ENCODE results near the gene C11orf21.

DNA sequence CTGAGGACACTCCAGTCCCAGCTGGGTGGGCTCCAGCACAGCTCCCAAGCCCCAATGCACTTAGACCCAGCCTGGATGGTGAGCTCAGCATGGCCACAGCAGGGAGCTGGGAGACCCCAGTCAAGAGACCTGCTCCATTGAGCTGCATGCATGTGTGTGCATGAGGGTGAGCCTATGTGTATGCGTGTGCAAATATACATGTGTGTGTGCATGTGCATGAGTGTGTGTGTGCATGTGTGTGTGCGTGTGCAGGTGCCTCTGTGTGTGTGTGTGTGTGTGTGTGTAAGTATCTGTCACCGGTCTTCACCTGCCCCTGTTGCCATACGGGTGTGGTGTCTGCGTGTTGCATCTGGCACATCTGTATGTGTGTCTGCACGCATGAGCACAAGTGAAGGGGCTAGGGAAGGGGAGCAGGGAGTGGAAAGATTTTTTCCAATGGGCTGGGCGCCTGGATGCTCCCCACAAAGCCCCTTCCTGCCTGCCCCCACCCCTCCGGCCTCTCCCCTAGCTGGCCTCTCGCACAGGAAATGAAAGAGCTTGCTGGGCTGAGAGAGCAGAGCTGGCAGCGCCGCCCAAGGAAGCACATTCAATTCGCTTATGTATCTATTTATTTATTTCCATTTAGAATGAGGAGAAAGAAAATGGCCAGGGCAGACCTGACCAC is 4.2 kb upstream of the C11orf21 start:
- TF ChIP-seq SIN3A (IDR thresholded peaks at IDR 0.05; ENCODE audit: borderline replicate concordance, low read depth, low read length) (no peak), YY1 (IDR thresholded peaks at IDR 0.05; ENCODE audit: low read depth) (no peak), CTCF (IDR thresholded peaks at IDR 0.05) (no peak), EZH2phosphoT487 (IDR thresholded peaks at IDR 0.05; ENCODE audit: borderline replicate concordance, low read depth) (no peak), TEAD4 (IDR thresholded peaks at IDR 0.05; ENCODE audit: borderline replicate concordance, insufficient read depth) (no peak), EP300 (IDR thresholded peaks at IDR 0.05; ENCODE audit: borderline replicate concordance in 1 of 2, low read depth in 1 of 2, low read length in 1 of 2) (no peak), GABPA (IDR thresholded peaks at IDR 0.05; ENCODE audit: low read depth) (0 out of 2 replicates have a peak, but pooled peaks have one; percentile 25), TAF1 (IDR thresholded peaks at IDR 0.05; ENCODE audit: borderline replicate concordance, low read depth, low read length) (no peak), RFX5 (IDR thresholded peaks at IDR 0.05; ENCODE audit: low read length) (no peak)
- TF ChIP-seq, protein P1, sequence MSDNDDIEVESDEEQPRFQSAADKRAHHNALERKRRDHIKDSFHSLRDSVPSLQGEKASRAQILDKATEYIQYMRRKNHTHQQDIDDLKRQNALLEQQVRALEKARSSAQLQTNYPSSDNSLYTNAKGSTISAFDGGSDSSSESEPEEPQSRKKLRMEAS (IDR thresholded peaks at IDR 0.05; ENCODE audit: low read depth), result no peak
- TF ChIP-seq, protein P2, sequence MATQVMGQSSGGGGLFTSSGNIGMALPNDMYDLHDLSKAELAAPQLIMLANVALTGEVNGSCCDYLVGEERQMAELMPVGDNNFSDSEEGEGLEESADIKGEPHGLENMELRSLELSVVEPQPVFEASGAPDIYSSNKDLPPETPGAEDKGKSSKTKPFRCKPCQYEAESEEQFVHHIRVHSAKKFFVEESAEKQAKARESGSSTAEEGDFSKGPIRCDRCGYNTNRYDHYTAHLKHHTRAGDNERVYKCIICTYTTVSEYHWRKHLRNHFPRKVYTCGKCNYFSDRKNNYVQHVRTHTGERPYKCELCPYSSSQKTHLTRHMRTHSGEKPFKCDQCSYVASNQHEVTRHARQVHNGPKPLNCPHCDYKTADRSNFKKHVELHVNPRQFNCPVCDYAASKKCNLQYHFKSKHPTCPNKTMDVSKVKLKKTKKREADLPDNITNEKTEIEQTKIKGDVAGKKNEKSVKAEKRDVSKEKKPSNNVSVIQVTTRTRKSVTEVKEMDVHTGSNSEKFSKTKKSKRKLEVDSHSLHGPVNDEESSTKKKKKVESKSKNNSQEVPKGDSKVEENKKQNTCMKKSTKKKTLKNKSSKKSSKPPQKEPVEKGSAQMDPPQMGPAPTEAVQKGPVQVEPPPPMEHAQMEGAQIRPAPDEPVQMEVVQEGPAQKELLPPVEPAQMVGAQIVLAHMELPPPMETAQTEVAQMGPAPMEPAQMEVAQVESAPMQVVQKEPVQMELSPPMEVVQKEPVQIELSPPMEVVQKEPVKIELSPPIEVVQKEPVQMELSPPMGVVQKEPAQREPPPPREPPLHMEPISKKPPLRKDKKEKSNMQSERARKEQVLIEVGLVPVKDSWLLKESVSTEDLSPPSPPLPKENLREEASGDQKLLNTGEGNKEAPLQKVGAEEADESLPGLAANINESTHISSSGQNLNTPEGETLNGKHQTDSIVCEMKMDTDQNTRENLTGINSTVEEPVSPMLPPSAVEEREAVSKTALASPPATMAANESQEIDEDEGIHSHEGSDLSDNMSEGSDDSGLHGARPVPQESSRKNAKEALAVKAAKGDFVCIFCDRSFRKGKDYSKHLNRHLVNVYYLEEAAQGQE (IDR thresholded peaks at IDR 0.05; ENCODE audit: low read depth, low read length), result no peak
